C4-2B (cell line): Measurements from ENCODE around the gene EZR.

Experiments
- CTCF ChIP-seq: fragments of 450-650 bp; conservative IDR thresholded peaks from 2 replicates; pipeline ENCODE4 v1.5.1; 2017; ENCODE audit warnings: mild to moderate bottlenecking
- ZFX ChIP-seq: fragments of 450-650 bp; IDR thresholded peaks from 2 replicates; pipeline ENCODE4 v1.6.1; 2017

- TF ChIP-seq CTCF (no peak), ZFX (no peak)
These were observed 1.2 kb downstream of the EZR start for GRCh38 chr6:158817728-158818580.
